ENCODE results near the gene CAMK1D. TPM values are rescaled to one million over a fixed set of nuclear protein-coding genes. Genes with fewer than 3 reads are reported as not detected.
"Not testable (repeated sequence)": the region's sequence is repeated elsewhere in the genome, so short reads cannot be mapped to it uniquely, and the experiment has no call there.

Gene CAMK1D
- total RNA-seq, 1 donor from 2014 or later: 36.3 TPM

- H3K27me3 Mint-ChIP-seq (ENCODE audit: low read depth): no peaks in the 10 kb centered on the region
- H3K4me3 Mint-ChIP-seq (ENCODE audit: unreplicated experiment): no peak overlapping the region
- H3K27ac Mint-ChIP-seq (ENCODE audit: unreplicated experiment): no peak overlapping the region
These were observed 142.1 kb downstream of the CAMK1D start for GRCh38 chr10:12491491-12491890.

DNA sequence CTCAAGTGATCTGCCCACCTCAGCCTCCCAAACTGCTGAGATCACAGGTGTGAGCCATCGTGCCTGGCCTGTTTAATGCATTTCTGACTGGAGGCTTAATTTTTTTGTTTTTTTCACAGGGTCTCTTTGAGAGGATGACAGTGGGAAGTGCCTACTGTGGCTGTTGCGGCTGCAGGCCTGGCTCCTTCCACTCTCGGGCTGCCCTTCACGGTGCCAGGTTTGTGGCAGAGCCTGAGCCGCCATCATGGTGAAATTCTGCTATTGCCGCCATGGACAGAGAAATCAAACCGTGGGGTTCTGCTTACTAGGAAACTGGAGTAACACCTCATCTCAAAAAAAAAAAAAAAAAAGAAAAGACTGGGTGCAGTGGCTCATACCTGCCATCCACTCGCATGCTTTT, 142.7 kb downstream of the CAMK1D start:
- DNase-seq (ENCODE audit: low spot score): no peak
- TF ChIP-seq, protein P1, sequence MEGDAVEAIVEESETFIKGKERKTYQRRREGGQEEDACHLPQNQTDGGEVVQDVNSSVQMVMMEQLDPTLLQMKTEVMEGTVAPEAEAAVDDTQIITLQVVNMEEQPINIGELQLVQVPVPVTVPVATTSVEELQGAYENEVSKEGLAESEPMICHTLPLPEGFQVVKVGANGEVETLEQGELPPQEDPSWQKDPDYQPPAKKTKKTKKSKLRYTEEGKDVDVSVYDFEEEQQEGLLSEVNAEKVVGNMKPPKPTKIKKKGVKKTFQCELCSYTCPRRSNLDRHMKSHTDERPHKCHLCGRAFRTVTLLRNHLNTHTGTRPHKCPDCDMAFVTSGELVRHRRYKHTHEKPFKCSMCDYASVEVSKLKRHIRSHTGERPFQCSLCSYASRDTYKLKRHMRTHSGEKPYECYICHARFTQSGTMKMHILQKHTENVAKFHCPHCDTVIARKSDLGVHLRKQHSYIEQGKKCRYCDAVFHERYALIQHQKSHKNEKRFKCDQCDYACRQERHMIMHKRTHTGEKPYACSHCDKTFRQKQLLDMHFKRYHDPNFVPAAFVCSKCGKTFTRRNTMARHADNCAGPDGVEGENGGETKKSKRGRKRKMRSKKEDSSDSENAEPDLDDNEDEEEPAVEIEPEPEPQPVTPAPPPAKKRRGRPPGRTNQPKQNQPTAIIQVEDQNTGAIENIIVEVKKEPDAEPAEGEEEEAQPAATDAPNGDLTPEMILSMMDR (IDR thresholded peaks at IDR 0.05): no peak
- no peaks in the 10 kb centered on the region for H3K27me3 Mint-ChIP-seq (ENCODE audit: low read depth)
- H3K27ac Mint-ChIP-seq (ENCODE audit: unreplicated experiment): no peak overlapping the region
- no peak overlapping the region for H3K4me3 Mint-ChIP-seq (ENCODE audit: unreplicated experiment)
- H3K36me3 Mint-ChIP-seq (ENCODE audit: low read depth): no peaks in the 10 kb centered on the region
- no peaks in the 10 kb centered on the region for H3K9me3 Mint-ChIP-seq (ENCODE audit: low read depth)
- H3K4me1 Mint-ChIP-seq (ENCODE audit: low read depth): peaks cover 9% of the 10 kb centered on the region

More at GRCh38 chr10:12491491-12491890, 142.1 kb downstream of the CAMK1D start:
- Mint-ChIP-seq H3K36me3 (ENCODE audit: low read depth) (no peaks in the 10 kb centered on the region), H3K9me3 (ENCODE audit: low read depth) (no peaks in the 10 kb centered on the region), H3K4me1 (ENCODE audit: low read depth) (peaks cover 12% of the 10 kb centered on the region)
- no peak for DNase-seq (ENCODE audit: low spot score)
- TF ChIP-seq, protein P1 (IDR thresholded peaks at IDR 0.05): no peak

- H3K36me3 Mint-ChIP-seq (ENCODE audit: low read depth); H3K27ac Mint-ChIP-seq (ENCODE audit: unreplicated experiment); H3K9me3 Mint-ChIP-seq (ENCODE audit: low read depth); H3K4me3 Mint-ChIP-seq (ENCODE audit: unreplicated experiment); DNase-seq (ENCODE audit: low spot score); H3K27me3 Mint-ChIP-seq (ENCODE audit: low read depth): not testable (repeated sequence)
- H3K4me1 Mint-ChIP-seq (ENCODE audit: low read depth): peaks cover 34% of the 10 kb centered on the region
These were observed 147.7 kb downstream of the CAMK1D start for GRCh38 chr10:12497046-12497445.

GRCh38 chr10:12499076-12499986, 150.0 kb downstream of the CAMK1D start:
- Mint-ChIP-seq H3K9me3 (ENCODE audit: low read depth) (no peaks in the 10 kb centered on the region), H3K4me1 (ENCODE audit: low read depth) (peaks cover 39% of the 10 kb centered on the region), H3K27me3 (ENCODE audit: low read depth) (no peaks in the 10 kb centered on the region), H3K27ac (ENCODE audit: unreplicated experiment) (no peak overlapping the region), H3K4me3 (ENCODE audit: unreplicated experiment) (no peak overlapping the region), H3K36me3 (ENCODE audit: low read depth) (no peaks in the 10 kb centered on the region)
- DNase-seq (ENCODE audit: low spot score): no peak
- TF ChIP-seq, protein P1 (IDR thresholded peaks at IDR 0.05): no peak

- Mint-ChIP-seq H3K27ac (ENCODE audit: unreplicated experiment) (peak overlapping the region; percentile 22), H3K9me3 (ENCODE audit: low read depth) (no peaks in the 10 kb centered on the region), H3K36me3 (ENCODE audit: low read depth) (no peaks in the 10 kb centered on the region), H3K27me3 (ENCODE audit: low read depth) (no peaks in the 10 kb centered on the region), H3K4me3 (ENCODE audit: unreplicated experiment) (no peak overlapping the region), H3K4me1 (ENCODE audit: low read depth) (peaks cover 39% of the 10 kb centered on the region)
- TF ChIP-seq, protein P1 (IDR thresholded peaks at IDR 0.05): no peak
- no peak for DNase-seq (ENCODE audit: low spot score)
These were observed 151.3 kb downstream of the CAMK1D start for GRCh38 chr10:12500381-12501303.
